Left ventricle myocardium inferior (tissue), 1 donor: ENCODE data around the gene MUC2. TPM values are rescaled to one million over a fixed set of nuclear protein-coding genes. Genes with fewer than 3 reads are reported as not detected.

ENCODE experiments used
- DNase-seq: peaks from one replicate; pipeline ENCODE4 v3.0.0-alpha.2; 2020
- H3K27ac ChIP-seq: fragments of 200-600 bp; replicated peaks from 2 replicates; pipeline ENCODE4 v1.8.0; 2021
- H3K27me3 ChIP-seq: fragments of 200-600 bp; 2 replicates; pipeline ENCODE4 v1.8.0; 2021; ENCODE audit warnings: low read depth
- H3K36me3 ChIP-seq: fragments of 200-600 bp; 2 replicates; pipeline ENCODE4 v1.8.0; 2021
- H3K4me1 ChIP-seq: fragments of 200-600 bp; 2 replicates; pipeline ENCODE4 v1.8.0; 2021
- H3K4me3 ChIP-seq: fragments of 200-600 bp; 2 replicates; pipeline ENCODE4 v1.8.0; 2021; ENCODE audit warnings: mild to moderate bottlenecking, moderate library complexity
- H3K9me3 ChIP-seq: fragments of 200-600 bp; replicated peaks from 2 replicates; pipeline ENCODE4 v1.8.0; 2021
- intact Hi-C: fragments of 100-400 bp; cut with micrococcal nuclease; formaldehyde crosslinking; loops from one replicate; pipeline ENCODE4 v1.11.0; 2022
- total RNA-seq: library from RNA; stranded (reverse); fragmentation: NEBNext Ultra II Directional; extraction: Animal tissue kit (Norgen Biotek cat#: 25700); gene quantifications from one replicate; pipeline ENCODE4 v1.2.1, GENCODE V29; 2021
- TF ChIP-seq, protein P1 (sequence below): fragments of 200-600 bp; IDR thresholded peaks from 2 replicates; pipeline ENCODE4 v1.8.0; 2021; ENCODE audit warnings: antibody characterized with exemption, mild to moderate bottlenecking, borderline replicate concordance
- donor health status: DM: no; HTN: yes; CAD: no; lungs with severe emphysema.

Gene MUC2
- total RNA-seq, 1 donor from 2014 or later: 0.03 TPM

DNA sequence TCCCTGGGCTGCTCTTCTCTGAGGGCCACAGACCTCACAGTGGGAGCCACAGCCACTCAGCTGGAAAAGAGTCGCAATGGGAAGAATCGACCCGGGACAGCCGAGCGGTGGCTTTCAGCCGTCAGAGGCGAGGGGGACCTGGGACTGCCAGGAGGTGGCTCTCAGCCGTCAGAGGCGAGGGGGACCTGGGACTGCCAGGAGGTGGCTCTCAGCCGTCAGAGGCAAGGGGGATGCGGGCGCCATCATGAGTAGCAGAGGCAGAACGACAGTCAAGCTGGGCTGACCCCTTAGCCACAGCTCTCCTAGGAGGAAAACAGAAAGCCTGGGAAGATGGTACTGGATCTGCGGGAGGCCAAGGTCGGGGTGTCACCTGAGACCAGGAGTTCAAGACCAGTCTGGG is 14.9 kb upstream of the MUC2 start:
- TF ChIP-seq, protein P1, sequence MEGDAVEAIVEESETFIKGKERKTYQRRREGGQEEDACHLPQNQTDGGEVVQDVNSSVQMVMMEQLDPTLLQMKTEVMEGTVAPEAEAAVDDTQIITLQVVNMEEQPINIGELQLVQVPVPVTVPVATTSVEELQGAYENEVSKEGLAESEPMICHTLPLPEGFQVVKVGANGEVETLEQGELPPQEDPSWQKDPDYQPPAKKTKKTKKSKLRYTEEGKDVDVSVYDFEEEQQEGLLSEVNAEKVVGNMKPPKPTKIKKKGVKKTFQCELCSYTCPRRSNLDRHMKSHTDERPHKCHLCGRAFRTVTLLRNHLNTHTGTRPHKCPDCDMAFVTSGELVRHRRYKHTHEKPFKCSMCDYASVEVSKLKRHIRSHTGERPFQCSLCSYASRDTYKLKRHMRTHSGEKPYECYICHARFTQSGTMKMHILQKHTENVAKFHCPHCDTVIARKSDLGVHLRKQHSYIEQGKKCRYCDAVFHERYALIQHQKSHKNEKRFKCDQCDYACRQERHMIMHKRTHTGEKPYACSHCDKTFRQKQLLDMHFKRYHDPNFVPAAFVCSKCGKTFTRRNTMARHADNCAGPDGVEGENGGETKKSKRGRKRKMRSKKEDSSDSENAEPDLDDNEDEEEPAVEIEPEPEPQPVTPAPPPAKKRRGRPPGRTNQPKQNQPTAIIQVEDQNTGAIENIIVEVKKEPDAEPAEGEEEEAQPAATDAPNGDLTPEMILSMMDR: no peak
- intact Hi-C loops: no loop called here

GRCh38 chr11:1060410-1060809 is 14.3 kb upstream of the MUC2 start:
- intact Hi-C loops: no loop called here
- Histone ChIP-seq H3K9me3 (peaks cover 20% of the 10 kb centered on the region), H3K27ac (no peak overlapping the region), H3K36me3 (no peaks in the 10 kb centered on the region), H3K4me1 (peaks cover 17% of the 10 kb centered on the region), H3K4me3 (no peak overlapping the region), H3K27me3 (peaks cover 41% of the 10 kb centered on the region)
- no peak for DNase-seq
- TF ChIP-seq, protein P1: no peak

More for the DNA sequence above, 14.9 kb upstream of the MUC2 start:
- peaks cover 17% of the 10 kb centered on the region for H3K4me1 ChIP-seq
- DNase-seq: no peak
- H3K27me3 ChIP-seq: peaks cover 48% of the 10 kb centered on the region
- H3K9me3 ChIP-seq: peaks cover 20% of the 10 kb centered on the region
- no peaks in the 10 kb centered on the region for H3K36me3 ChIP-seq
- no peak overlapping the region for H3K27ac ChIP-seq
- no peak overlapping the region for H3K4me3 ChIP-seq

DNA sequence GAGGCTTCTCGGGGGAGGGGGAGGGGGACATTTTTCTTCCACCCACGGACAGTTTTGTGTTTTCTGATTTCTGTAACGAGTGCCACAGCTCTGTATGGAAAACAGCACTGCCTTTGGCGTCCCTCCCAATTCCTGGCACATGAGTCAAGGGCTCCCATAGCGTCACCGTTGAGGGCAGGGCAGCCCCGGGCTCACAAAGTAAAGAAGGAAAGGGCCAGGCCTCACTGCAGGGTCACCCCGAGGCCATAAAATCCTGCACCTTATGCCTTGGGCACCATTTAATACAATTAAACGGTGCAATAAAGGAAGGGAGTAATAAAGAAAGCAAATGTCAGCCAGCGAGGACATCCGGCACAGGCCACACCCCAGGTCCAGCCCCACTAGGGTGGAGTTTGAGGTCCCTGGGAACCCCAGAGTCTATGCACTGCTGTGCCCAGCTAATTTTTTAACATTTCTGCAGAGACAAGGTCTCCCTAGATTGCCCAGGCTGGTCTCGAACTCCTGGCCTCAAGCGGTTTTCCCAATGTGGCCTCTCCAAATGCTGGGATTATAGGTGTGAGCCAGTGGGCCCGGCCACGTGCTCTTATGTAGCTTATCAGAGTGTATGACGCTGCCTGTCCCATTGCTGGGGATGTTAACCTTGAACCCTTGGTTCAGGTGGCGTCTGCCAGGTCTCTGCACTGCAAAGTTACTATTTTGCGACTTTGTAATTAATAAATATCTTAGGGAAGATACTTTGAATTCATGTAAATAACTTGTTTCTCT is 13.6 kb upstream of the MUC2 start:
- H3K9me3 ChIP-seq: peaks cover 20% of the 10 kb centered on the region
- no peak for DNase-seq

DNA sequence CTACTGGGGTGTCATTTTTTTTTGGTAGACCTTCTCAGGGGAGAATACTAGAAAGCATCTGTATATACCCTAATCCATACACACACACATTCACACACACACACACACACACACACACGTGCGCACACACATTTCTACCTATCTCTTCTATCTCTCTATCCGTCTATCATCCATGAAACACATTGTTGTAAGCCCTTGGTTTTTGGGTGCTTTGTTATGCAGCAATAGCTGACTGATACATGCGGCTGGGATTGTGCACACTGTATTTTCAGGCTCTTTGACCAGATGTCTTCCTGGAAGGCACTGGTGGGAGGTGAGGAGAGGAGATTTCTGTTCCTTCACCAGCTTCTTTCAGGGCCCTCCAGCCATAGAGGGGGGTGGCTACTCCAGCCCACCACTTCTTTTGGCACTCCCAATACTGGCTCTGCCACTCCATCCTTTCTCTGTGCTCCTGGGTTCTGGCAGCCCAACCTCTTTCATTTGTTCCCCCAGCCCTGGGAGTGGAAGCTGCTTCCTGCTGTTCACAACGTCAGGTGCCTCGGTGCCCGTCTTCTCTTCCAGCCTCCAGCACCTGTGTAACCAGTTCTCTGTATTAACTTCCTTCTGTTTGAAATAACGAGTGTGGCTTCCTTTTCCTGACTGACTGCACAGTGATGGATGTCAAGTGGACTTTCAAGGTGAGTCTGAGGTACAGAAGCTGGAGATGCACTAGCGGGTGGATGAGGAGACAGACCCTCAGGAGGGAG is 12.4 kb upstream of the MUC2 start:
- H3K4me1 ChIP-seq: peaks cover 17% of the 10 kb centered on the region
- TF ChIP-seq, protein P1: no peak
- peaks cover 20% of the 10 kb centered on the region for H3K9me3 ChIP-seq
- DNase-seq: no peak
- intact Hi-C loops: no loop called here
- H3K27me3 ChIP-seq: peaks cover 23% of the 10 kb centered on the region
- H3K27ac ChIP-seq: no peak overlapping the region
- no peak overlapping the region for H3K4me3 ChIP-seq
- H3K36me3 ChIP-seq: no peaks in the 10 kb centered on the region

More for the DNA sequence above, 13.6 kb upstream of the MUC2 start:
- H3K36me3 ChIP-seq: no peaks in the 10 kb centered on the region
- peak overlapping the region; percentile 1 for H3K27ac ChIP-seq
- peaks cover 17% of the 10 kb centered on the region for H3K4me1 ChIP-seq
- peaks cover 35% of the 10 kb centered on the region for H3K27me3 ChIP-seq
- H3K4me3 ChIP-seq: no peak overlapping the region
- TF ChIP-seq, protein P1: no peak
- intact Hi-C loops: no loop called here

DNA sequence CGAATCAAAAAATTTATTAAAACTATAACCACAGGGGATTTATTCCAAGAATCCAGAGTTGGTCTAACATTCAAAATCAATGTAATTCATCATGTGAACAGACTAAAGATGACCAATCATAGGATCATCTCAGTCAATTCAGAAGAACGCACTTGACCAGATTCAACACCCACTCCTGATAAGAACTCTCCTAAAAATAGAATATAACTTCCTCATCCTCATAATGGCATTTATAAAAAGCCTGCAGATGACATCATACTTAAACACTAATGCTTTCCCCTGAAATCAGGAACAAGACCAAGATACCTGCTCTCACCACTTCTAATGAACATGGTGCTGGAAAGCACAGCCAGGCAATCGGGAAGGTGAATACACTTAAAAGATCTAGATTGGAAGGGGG is 10.5 kb upstream of the MUC2 start:
- no peak overlapping the region for H3K27ac ChIP-seq
- H3K9me3 ChIP-seq: peaks cover 20% of the 10 kb centered on the region
- H3K4me1 ChIP-seq: peaks cover 17% of the 10 kb centered on the region
- intact Hi-C loops: no loop called here
- H3K27me3 ChIP-seq: peaks cover 10% of the 10 kb centered on the region
- H3K36me3 ChIP-seq: no peaks in the 10 kb centered on the region
- no peak overlapping the region for H3K4me3 ChIP-seq
- no peak for DNase-seq
- TF ChIP-seq, protein P1: no peak
